Measurements from ENCODE around the gene SLC7A14. TPM values are rescaled to one million over a fixed set of nuclear protein-coding genes. Genes with fewer than 3 reads are reported as not detected.
A peak's percentile ranks its signal among the peaks of the same experiment; 100 is the strongest.

Gene SLC7A14
- total and polyA plus RNA-seq, 8 donors, result 0.27 to 0.82 (median 0.44) TPM; not detected in 2

DNA sequence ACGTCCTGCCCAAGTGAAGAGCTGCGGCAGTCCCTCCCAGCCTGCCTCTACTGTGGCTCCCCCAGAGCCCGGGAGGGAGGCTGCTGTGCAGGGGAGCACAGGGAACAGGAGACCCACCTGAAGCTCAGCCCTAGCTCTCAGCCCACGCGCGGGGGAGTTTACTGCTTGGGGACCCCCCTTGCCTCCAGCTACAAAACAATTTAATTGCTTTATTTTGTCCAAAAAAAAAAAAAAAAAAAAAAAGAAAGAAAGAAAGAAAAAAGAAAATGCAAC is 89.1 kb downstream of the SLC7A14 start:
- H3K27me3 ChIP-seq, result no peaks in the 10 kb centered on the region
- no peaks in the 10 kb centered on the region for H3K9me3 ChIP-seq
- DNase-seq (no peak), ATAC-seq (no peak)
- TF ChIP-seq, protein P1, sequence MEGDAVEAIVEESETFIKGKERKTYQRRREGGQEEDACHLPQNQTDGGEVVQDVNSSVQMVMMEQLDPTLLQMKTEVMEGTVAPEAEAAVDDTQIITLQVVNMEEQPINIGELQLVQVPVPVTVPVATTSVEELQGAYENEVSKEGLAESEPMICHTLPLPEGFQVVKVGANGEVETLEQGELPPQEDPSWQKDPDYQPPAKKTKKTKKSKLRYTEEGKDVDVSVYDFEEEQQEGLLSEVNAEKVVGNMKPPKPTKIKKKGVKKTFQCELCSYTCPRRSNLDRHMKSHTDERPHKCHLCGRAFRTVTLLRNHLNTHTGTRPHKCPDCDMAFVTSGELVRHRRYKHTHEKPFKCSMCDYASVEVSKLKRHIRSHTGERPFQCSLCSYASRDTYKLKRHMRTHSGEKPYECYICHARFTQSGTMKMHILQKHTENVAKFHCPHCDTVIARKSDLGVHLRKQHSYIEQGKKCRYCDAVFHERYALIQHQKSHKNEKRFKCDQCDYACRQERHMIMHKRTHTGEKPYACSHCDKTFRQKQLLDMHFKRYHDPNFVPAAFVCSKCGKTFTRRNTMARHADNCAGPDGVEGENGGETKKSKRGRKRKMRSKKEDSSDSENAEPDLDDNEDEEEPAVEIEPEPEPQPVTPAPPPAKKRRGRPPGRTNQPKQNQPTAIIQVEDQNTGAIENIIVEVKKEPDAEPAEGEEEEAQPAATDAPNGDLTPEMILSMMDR (IDR thresholded peaks at IDR 0.05), result no peak
- intact Hi-C loops (cut with DNase I), result no loop called here
- no peak overlapping the region for H3K4me3 ChIP-seq
- no peaks in the 10 kb centered on the region for H3K36me3 ChIP-seq
- H3K27ac ChIP-seq, result no peak overlapping the region
- H3K4me1 ChIP-seq, result no peaks in the 10 kb centered on the region

DNA sequence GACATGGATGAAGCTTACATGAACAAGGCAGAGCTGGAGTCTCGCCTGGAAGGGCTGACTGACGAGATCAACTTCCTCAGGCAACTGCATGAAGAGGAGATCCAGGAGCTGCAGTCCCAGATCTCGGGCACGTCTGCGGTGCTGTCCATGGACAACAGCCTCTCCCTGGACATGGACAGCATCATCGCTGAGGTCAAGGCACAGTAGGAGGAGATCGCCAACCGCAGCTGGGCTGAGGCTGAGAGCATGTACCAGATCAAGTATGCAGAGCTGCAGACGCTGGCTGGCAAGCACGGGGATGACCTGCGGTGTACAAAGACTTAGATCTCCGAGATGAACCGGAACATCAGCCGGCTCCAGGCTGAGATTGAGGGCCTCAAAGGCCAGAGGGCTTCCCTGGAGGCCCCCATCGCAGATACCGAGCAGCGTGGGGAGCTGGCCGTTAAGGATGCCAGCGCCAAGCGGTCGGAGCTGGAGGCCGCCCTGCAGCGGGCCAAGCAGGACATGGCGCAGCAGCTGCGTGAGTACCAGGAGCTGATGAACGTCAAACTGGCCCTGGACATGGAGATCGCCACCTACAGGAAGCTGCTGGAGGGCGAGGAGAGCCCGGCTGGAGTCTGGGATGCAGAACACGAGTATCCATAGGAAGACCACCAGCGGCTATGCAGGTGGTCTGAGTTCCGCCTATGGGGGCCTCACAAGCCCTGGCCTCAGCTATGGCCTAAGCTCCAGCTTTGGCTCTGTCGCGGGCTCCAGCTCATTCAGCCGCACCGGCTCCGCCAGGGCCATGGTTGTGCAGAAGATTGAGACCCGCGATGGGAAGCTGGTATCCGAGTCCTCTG is 89.6 kb downstream of the SLC7A14 start:
- ATAC-seq, result no peak
- Histone ChIP-seq H3K4me1 (no peaks in the 10 kb centered on the region), H3K27me3 (no peaks in the 10 kb centered on the region), H3K27ac (no peak overlapping the region), H3K36me3 (no peaks in the 10 kb centered on the region), H3K4me3 (no peak overlapping the region), H3K9me3 (no peaks in the 10 kb centered on the region)
- peak in 1 of 4 donors; percentile 71 for DNase-seq
- TF ChIP-seq, protein P1 (IDR thresholded peaks at IDR 0.05), result no peak
- intact Hi-C loops (cut with DNase I), result no loop called here

DNA sequence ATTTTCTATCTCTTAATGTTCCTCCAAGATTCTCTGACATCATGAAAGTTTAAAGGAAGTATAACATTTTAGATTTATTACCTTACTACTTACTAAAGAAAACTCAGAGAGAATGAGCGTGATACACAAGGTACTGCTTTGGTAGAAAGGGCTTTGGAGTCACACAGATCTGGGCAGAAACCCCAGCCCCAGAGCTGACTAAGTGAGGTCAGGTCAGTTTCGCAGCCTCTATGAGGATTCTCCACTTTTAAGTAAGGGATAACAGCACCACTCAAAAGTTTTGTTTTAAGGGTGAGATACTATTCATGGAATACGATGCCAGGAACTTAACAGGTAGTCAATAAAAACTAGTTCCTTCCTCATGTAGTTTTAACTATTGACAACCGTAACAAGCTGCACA is 91.1 kb downstream of the SLC7A14 start:
- intact Hi-C loops (cut with DNase I), result no loop called here
- Histone ChIP-seq H3K4me3 (no peak overlapping the region), H3K27ac (no peak overlapping the region), H3K36me3 (no peaks in the 10 kb centered on the region), H3K4me1 (no peaks in the 10 kb centered on the region), H3K27me3 (no peaks in the 10 kb centered on the region), H3K9me3 (no peaks in the 10 kb centered on the region)
- ATAC-seq, result no peak
- DNase-seq, result no peak
- TF ChIP-seq, protein P1 (IDR thresholded peaks at IDR 0.05), result no peak

DNA sequence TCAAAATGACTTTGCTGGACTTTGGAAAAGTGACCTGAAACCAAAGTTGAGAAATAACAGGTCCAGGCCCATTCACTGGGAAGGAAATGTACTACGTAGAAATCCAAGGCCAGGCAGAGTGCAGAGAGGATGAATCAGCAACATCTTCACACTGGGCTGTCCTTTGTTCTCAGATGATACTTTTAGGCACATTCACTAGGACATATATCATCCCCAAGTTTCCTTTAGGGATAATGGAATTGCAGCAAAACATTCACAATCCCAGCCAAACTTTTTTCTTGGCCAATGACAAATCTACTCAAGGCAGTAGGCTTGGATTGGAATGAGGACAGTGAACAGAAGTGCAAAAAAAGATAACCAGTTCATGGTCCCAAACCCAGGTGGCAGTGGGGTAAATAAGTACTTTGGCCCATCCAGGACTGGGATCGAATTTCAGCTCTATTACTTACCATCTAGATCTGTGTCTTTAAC is 92.1 kb downstream of the SLC7A14 start:
- Histone ChIP-seq H3K9me3 (no peaks in the 10 kb centered on the region), H3K27me3 (no peaks in the 10 kb centered on the region), H3K4me1 (no peaks in the 10 kb centered on the region), H3K27ac (no peak overlapping the region), H3K4me3 (no peak overlapping the region), H3K36me3 (no peaks in the 10 kb centered on the region)
- no peak for DNase-seq
- intact Hi-C loops (cut with DNase I), result no loop called here
- ATAC-seq, result peak; percentile 45
- TF ChIP-seq, protein P1 (IDR thresholded peaks at IDR 0.05), result no peak

- TF ChIP-seq, protein P1 (IDR thresholded peaks at IDR 0.05), result no peak
- no peak for DNase-seq
- intact Hi-C loops (cut with DNase I), result no loop called here
Observed at GRCh38 chr3:170491901-170492300, 94.0 kb downstream of the SLC7A14 start.

More at GRCh38 chr3:170491901-170492300, 94.0 kb downstream of the SLC7A14 start:
- H3K4me1 ChIP-seq, result no peaks in the 10 kb centered on the region
- no peaks in the 10 kb centered on the region for H3K27me3 ChIP-seq
- no peaks in the 10 kb centered on the region for H3K9me3 ChIP-seq
- no peaks in the 10 kb centered on the region for H3K36me3 ChIP-seq
- no peak overlapping the region for H3K4me3 ChIP-seq
- ATAC-seq, result no peak
- no peak overlapping the region for H3K27ac ChIP-seq

All from left lung (tissue), 10 donors.